Neural crest cell (in vitro differentiated cells): ENCODE measurements around the gene KCNC1. TPM values are rescaled to one million over a fixed set of nuclear protein-coding genes. Genes with fewer than 3 reads are reported as not detected.

ENCODE experiments used
- DNase-seq: peaks from one replicate; pipeline ENCODE4 v3.0.0; 2021; ENCODE audit warnings: low read depth, mixed read lengths, low spot score
- H3K27ac Mint-ChIP-seq: one replicate; pipeline ENCODE4 v1.8.0; 2021; ENCODE audit warnings: mild to moderate bottlenecking, mixed read lengths; ENCODE audit not compliant: unreplicated experiment
- H3K27me3 Mint-ChIP-seq: 2 replicates; pipeline ENCODE4 v1.8.0; 2021; ENCODE audit warnings: low read depth, mild to moderate bottlenecking, mixed read lengths
- H3K36me3 Mint-ChIP-seq: 2 replicates; pipeline ENCODE4 v1.8.0; 2021; ENCODE audit warnings: low read depth, mild to moderate bottlenecking, mixed read lengths
- H3K4me1 Mint-ChIP-seq: 2 replicates; pipeline ENCODE4 v1.8.0; 2021; ENCODE audit warnings: mixed read lengths
- H3K4me3 Mint-ChIP-seq: one replicate; pipeline ENCODE4 v1.8.0; 2021; ENCODE audit warnings: mild to moderate bottlenecking, mixed read lengths
- H3K9me3 Mint-ChIP-seq: 2 replicates; pipeline ENCODE4 v1.8.0; 2021; ENCODE audit warnings: mixed read lengths
- total RNA-seq: library from RNA; stranded (reverse); gene quantifications from 2 replicates; pipeline ENCODE4 v1.2.1, GENCODE V29; 2021
- TF ChIP-seq, protein P1 (sequence below): fragments of 200-600 bp; sonication (generic); conservative IDR thresholded peaks from 2 replicates; pipeline ENCODE4 v1.5.0; 2021; ENCODE audit warnings: antibody characterized with exemption, mild to moderate bottlenecking

Gene KCNC1
- total RNA-seq, 1 donor from 2014 or later = 10.2 TPM

DNA sequence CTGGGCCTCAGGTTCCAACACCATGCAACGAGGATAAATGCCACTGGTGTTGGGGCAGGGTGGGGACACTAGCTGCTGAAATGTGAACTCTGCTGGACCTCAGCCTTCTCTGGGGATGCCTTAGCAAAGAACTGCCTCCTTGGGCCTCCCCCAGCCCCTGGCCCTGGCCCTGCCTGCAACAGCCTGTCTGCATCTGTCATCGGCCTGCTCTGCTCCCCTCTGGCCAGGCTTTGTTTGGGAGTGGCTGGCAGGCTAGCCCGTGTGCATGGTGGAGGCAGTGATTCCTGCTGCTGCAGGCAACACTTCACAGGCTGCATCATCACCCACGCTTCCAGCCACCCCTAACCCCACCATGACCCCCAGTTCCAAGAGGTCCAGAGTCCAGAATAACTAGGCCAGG lies 26.8 kb upstream of the KCNC1 start:
- Mint-ChIP-seq H3K4me3 (no peak overlapping the region), H3K36me3 (no peaks in the 10 kb centered on the region), H3K9me3 (peaks cover 6% of the 10 kb centered on the region), H3K27me3 (peaks cover 28% of the 10 kb centered on the region), H3K4me1 (no peaks in the 10 kb centered on the region), H3K27ac (no peak overlapping the region)
- TF ChIP-seq, protein P1, sequence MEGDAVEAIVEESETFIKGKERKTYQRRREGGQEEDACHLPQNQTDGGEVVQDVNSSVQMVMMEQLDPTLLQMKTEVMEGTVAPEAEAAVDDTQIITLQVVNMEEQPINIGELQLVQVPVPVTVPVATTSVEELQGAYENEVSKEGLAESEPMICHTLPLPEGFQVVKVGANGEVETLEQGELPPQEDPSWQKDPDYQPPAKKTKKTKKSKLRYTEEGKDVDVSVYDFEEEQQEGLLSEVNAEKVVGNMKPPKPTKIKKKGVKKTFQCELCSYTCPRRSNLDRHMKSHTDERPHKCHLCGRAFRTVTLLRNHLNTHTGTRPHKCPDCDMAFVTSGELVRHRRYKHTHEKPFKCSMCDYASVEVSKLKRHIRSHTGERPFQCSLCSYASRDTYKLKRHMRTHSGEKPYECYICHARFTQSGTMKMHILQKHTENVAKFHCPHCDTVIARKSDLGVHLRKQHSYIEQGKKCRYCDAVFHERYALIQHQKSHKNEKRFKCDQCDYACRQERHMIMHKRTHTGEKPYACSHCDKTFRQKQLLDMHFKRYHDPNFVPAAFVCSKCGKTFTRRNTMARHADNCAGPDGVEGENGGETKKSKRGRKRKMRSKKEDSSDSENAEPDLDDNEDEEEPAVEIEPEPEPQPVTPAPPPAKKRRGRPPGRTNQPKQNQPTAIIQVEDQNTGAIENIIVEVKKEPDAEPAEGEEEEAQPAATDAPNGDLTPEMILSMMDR = no peak
- DNase-seq = no peak

DNA sequence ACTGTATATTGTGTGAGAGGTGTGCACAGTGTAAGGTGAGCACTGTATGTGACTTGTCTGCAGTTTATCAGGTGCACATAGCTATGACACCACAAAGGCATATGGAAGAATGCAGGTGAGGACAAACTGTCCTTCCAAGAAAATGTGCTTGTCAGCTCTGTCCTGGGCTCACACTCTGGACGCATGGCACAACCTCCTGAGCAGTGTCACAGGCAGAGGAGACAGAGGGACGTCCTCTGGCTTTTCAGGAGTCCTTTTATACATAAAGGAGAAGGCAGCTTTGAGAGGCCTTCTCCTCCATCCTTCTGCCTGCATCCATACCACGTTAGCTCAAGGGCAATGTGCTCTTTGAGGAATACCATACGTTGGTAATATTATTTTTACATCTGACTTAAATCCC lies 22.7 kb upstream of the KCNC1 start:
- H3K36me3 Mint-ChIP-seq = no peaks in the 10 kb centered on the region
- no peak for DNase-seq
- H3K4me3 Mint-ChIP-seq = no peak overlapping the region
- H3K4me1 Mint-ChIP-seq = no peaks in the 10 kb centered on the region
- H3K27me3 Mint-ChIP-seq = peaks cover 10% of the 10 kb centered on the region
- no peak overlapping the region for H3K27ac Mint-ChIP-seq
- H3K9me3 Mint-ChIP-seq = no peaks in the 10 kb centered on the region
- TF ChIP-seq, protein P1 = no peak

DNA sequence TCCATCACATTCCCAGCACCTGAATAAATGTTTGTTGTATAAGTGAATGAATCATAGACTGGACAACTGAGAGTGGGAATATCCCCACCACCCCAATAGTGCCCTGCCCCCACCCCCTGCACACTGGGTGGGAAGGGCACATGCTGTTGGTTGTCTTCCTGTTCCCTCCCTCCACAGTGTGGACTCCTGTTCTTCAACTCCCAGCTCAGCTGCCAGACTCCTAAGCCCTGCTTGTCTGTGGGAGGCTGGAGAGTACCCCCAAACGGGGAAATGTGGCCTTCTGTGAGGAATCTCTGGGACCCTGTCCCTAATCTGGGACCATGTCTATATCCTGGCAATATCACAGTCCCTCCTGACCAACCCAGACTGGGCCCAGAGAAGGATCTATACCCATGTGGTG lies 20.7 kb upstream of the KCNC1 start:
- Mint-ChIP-seq H3K36me3 (no peaks in the 10 kb centered on the region), H3K27me3 (peaks cover 7% of the 10 kb centered on the region)

DNA sequence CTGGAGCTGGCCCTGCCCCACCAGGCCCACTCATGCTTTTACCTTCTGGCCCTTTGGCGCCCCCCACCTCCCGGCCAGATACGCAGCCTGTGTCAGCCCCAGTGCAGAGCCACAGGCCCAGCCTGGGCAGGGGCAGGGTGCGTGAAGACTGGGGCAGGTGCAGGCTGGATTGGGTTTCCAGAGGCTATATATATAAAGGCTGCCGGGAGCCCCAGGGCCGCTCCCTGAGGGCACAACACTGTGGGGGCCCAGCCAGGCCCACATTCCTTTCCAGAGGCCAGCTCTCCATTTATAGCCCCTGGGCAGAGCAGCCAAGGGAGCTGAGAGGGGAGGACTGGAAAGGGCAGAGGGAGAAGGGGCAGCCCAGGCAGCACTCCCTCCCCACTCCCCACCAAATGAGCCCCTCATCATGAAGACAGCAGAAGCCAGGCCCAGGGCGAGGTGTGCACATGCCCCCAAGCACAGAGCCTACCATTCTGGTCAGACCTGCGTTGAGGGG lies 20.2 kb upstream of the KCNC1 start:
- no peak overlapping the region for H3K27ac Mint-ChIP-seq
- no peak for DNase-seq
- no peak overlapping the region for H3K4me3 Mint-ChIP-seq
- no peaks in the 10 kb centered on the region for H3K36me3 Mint-ChIP-seq
- TF ChIP-seq, protein P1 = no peak
- no peaks in the 10 kb centered on the region for H3K9me3 Mint-ChIP-seq
- no peaks in the 10 kb centered on the region for H3K4me1 Mint-ChIP-seq
- peaks cover 3% of the 10 kb centered on the region for H3K27me3 Mint-ChIP-seq

More for the DNA sequence above, 20.7 kb upstream of the KCNC1 start:
- Mint-ChIP-seq H3K27ac (no peak overlapping the region), H3K9me3 (no peaks in the 10 kb centered on the region), H3K4me1 (no peaks in the 10 kb centered on the region), H3K4me3 (no peak overlapping the region)
- DNase-seq = no peak
- TF ChIP-seq, protein P1 = no peak

DNA sequence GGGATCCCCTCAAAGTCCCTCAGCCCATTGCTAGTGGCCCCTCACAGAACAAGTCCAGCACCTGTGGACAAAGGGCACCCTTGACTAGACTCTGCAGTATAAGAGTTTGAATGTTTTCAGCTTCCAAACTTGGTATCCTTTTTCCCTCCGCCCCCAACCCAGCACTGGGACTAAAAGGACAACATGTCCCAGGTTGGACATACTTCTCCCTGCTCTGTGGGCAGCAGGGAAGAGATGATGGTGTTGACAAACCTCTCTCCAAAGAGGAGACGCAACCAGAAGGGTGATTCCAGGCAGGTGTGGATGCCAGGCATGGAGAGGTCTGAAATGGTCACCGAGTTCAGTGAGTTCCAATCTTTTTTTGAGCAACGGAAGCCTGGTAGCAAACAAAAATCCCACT lies 19.7 kb upstream of the KCNC1 start:
- Mint-ChIP-seq H3K27me3 (peaks cover 6% of the 10 kb centered on the region), H3K9me3 (no peaks in the 10 kb centered on the region), H3K36me3 (no peaks in the 10 kb centered on the region), H3K4me3 (no peak overlapping the region), H3K27ac (no peak overlapping the region), H3K4me1 (no peaks in the 10 kb centered on the region)
- TF ChIP-seq, protein P1 = no peak
- no peak for DNase-seq

DNA sequence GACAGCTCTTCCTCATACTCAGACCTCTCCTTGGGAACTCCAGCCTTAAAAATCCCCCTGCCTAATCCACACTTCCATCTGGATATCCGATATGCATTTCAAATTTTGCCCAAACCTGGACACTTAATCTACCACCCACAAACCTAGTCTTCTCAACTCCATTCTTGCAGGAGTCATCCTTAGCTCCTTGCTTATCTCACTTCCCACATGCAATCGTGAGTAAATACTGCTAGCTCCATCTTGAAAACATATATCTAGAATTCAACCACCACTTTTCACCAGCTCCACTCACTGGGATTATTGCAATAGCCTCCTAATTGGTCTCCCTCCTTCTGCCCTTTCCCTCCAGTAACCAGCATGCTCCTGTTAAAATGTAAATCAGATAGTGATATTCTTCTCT lies 17.8 kb upstream of the KCNC1 start:
- peaks cover 26% of the 10 kb centered on the region for H3K27me3 Mint-ChIP-seq
- no peaks in the 10 kb centered on the region for H3K9me3 Mint-ChIP-seq
- no peaks in the 10 kb centered on the region for H3K36me3 Mint-ChIP-seq
- no peak overlapping the region for H3K4me3 Mint-ChIP-seq
- TF ChIP-seq, protein P1 = no peak
- no peaks in the 10 kb centered on the region for H3K4me1 Mint-ChIP-seq
- DNase-seq = no peak
- no peak overlapping the region for H3K27ac Mint-ChIP-seq
